ENCODE results near the gene IL1RAPL1.

The IL1RAPL1 gene

DNA sequence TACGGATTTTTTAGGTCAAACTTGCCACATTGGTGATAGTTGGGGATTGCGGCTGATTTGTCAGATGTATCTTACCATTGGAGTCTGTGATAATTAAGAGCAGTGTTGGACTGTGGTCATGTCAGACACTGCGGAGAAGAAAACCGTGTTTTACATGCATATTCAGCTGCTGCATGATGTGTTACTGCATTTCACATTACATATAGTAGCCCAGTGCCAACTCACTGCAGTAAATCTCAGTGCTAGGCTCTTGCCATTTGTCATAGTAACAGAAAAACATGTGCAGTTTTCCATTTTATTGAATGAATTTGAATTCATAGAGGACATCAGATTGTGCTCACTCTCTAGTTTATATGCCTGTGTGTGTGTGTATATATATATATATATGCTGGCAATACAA, 543.7 kb downstream of the IL1RAPL1 start:
- no peaks in the 10 kb centered on the region for H3K27me3 ChIP-seq
- no peak overlapping the region for H3K27ac ChIP-seq
- H3K4me1 ChIP-seq (ENCODE audit: control insufficient read depth in 1 of 2, insufficient read depth in 1 of 2, low read depth in 1 of 2, low read length in 1 of 2): no peaks in the 10 kb centered on the region
- TF ChIP-seq, protein P1, sequence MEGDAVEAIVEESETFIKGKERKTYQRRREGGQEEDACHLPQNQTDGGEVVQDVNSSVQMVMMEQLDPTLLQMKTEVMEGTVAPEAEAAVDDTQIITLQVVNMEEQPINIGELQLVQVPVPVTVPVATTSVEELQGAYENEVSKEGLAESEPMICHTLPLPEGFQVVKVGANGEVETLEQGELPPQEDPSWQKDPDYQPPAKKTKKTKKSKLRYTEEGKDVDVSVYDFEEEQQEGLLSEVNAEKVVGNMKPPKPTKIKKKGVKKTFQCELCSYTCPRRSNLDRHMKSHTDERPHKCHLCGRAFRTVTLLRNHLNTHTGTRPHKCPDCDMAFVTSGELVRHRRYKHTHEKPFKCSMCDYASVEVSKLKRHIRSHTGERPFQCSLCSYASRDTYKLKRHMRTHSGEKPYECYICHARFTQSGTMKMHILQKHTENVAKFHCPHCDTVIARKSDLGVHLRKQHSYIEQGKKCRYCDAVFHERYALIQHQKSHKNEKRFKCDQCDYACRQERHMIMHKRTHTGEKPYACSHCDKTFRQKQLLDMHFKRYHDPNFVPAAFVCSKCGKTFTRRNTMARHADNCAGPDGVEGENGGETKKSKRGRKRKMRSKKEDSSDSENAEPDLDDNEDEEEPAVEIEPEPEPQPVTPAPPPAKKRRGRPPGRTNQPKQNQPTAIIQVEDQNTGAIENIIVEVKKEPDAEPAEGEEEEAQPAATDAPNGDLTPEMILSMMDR (IDR thresholded peaks at IDR 0.05): no peak
- H3K36me3 ChIP-seq: no peaks in the 10 kb centered on the region
- H3K9me3 ChIP-seq: no peaks in the 10 kb centered on the region
- H3K4me3 ChIP-seq (ENCODE audit: low read depth in 1 of 2, low read length in 1 of 2): no peak overlapping the region

DNA sequence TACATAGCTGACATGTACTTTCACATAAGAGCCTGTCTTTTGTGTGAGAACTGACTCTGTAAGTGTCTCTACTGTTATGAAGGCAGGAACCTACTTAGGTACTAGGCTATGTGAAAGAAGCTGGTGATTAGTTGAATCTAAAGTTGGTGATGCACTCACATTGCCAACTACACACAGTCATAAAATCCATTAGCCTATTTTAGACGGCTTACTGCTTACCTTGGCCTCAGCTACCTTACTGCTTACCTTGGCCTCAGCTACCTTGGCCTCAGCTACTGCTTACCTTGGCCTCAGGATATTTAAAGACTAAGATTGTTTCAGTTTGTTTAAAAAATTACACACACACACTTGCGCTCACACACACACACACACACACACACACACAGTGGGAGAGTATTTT, 549.7 kb downstream of the IL1RAPL1 start:
- H3K27me3 ChIP-seq: no peaks in the 10 kb centered on the region
- H3K27ac ChIP-seq: no peak overlapping the region
- no peaks in the 10 kb centered on the region for H3K4me1 ChIP-seq (ENCODE audit: control insufficient read depth in 1 of 2, insufficient read depth in 1 of 2, low read depth in 1 of 2, low read length in 1 of 2)
- H3K4me3 ChIP-seq (ENCODE audit: low read depth in 1 of 2, low read length in 1 of 2): no peak overlapping the region
- TF ChIP-seq, protein P1 (IDR thresholded peaks at IDR 0.05): no peak
- no peaks in the 10 kb centered on the region for H3K36me3 ChIP-seq
- H3K9me3 ChIP-seq: no peaks in the 10 kb centered on the region

DNA sequence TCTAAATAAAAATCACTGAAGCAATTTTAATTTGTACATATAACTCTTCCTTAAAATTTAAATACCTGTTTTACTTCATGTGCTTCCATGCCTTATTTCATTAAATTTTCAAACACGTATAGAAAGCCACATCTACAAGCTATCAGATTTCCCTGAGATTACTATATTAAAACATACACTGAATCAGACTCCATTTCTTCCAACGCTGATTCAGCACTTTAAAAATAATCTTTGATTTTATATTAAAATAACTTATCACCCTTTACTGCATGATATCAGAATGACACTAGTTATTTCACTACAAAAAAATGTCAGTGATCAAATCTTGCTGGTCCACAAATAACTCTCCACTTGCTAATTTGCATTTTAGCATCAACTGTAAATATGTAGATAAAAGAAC, 550.8 kb downstream of the IL1RAPL1 start:
- TF ChIP-seq, protein P1 (IDR thresholded peaks at IDR 0.05): no peak
- no peak overlapping the region for H3K4me3 ChIP-seq (ENCODE audit: low read depth in 1 of 2, low read length in 1 of 2)
- H3K9me3 ChIP-seq: no peaks in the 10 kb centered on the region
- no peak overlapping the region for H3K27ac ChIP-seq
- H3K36me3 ChIP-seq: no peaks in the 10 kb centered on the region
- no peaks in the 10 kb centered on the region for H3K4me1 ChIP-seq (ENCODE audit: control insufficient read depth in 1 of 2, insufficient read depth in 1 of 2, low read depth in 1 of 2, low read length in 1 of 2)
- H3K27me3 ChIP-seq: no peaks in the 10 kb centered on the region

DNA sequence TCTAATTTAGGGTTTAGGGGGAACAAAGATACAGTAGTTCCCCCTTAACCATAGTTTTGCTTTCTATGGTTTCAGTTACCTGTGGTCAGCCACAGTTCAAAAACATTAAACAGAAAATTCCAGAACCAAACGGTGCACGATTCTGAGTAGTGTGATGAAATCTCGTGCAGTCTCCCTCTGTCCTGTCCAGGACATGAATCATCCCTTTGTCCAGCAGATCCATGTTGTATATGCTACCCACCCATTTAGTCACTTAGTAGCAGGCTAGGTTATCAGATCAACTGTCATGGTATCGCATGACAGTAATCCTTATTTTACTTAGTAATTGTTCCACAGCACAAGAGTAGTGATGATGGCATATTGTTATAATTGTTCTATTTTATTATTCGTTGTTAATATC, 556.1 kb downstream of the IL1RAPL1 start:
- Histone ChIP-seq H3K27me3 (no peaks in the 10 kb centered on the region), H3K36me3 (no peaks in the 10 kb centered on the region), H3K4me3 (ENCODE audit: low read depth in 1 of 2, low read length in 1 of 2) (no peak overlapping the region), H3K9me3 (no peaks in the 10 kb centered on the region), H3K4me1 (ENCODE audit: control insufficient read depth in 1 of 2, insufficient read depth in 1 of 2, low read depth in 1 of 2, low read length in 1 of 2) (no peaks in the 10 kb centered on the region), H3K27ac (no peak overlapping the region)
- TF ChIP-seq, protein P1 (IDR thresholded peaks at IDR 0.05): no peak

- TF ChIP-seq, protein P1 (IDR thresholded peaks at IDR 0.05): no peak
- H3K27me3 ChIP-seq: no peaks in the 10 kb centered on the region
- H3K9me3 ChIP-seq: no peaks in the 10 kb centered on the region
Observed at GRCh38 chrX:29143756-29144155, 556.5 kb downstream of the IL1RAPL1 start.

GRCh38 chrX:29145316-29145715, 558.1 kb downstream of the IL1RAPL1 start:
- Histone ChIP-seq H3K36me3 (no peaks in the 10 kb centered on the region), H3K27ac (no peak overlapping the region), H3K9me3 (no peaks in the 10 kb centered on the region), H3K4me1 (ENCODE audit: control insufficient read depth in 1 of 2, insufficient read depth in 1 of 2, low read depth in 1 of 2, low read length in 1 of 2) (no peaks in the 10 kb centered on the region), H3K4me3 (ENCODE audit: low read depth in 1 of 2, low read length in 1 of 2) (no peak overlapping the region), H3K27me3 (no peaks in the 10 kb centered on the region)
- TF ChIP-seq, protein P1 (IDR thresholded peaks at IDR 0.05): no peak

More at GRCh38 chrX:29143756-29144155, 556.5 kb downstream of the IL1RAPL1 start:
- no peaks in the 10 kb centered on the region for H3K4me1 ChIP-seq (ENCODE audit: control insufficient read depth in 1 of 2, insufficient read depth in 1 of 2, low read depth in 1 of 2, low read length in 1 of 2)
- H3K36me3 ChIP-seq: no peaks in the 10 kb centered on the region
- H3K27ac ChIP-seq: no peak overlapping the region
- no peak overlapping the region for H3K4me3 ChIP-seq (ENCODE audit: low read depth in 1 of 2, low read length in 1 of 2)

All from neutrophil (primary cell).